ENCODE measurements around the gene MORC2.
A peak's percentile ranks its signal among the peaks of the same experiment; 100 is the strongest.

The MORC2 gene

DNA sequence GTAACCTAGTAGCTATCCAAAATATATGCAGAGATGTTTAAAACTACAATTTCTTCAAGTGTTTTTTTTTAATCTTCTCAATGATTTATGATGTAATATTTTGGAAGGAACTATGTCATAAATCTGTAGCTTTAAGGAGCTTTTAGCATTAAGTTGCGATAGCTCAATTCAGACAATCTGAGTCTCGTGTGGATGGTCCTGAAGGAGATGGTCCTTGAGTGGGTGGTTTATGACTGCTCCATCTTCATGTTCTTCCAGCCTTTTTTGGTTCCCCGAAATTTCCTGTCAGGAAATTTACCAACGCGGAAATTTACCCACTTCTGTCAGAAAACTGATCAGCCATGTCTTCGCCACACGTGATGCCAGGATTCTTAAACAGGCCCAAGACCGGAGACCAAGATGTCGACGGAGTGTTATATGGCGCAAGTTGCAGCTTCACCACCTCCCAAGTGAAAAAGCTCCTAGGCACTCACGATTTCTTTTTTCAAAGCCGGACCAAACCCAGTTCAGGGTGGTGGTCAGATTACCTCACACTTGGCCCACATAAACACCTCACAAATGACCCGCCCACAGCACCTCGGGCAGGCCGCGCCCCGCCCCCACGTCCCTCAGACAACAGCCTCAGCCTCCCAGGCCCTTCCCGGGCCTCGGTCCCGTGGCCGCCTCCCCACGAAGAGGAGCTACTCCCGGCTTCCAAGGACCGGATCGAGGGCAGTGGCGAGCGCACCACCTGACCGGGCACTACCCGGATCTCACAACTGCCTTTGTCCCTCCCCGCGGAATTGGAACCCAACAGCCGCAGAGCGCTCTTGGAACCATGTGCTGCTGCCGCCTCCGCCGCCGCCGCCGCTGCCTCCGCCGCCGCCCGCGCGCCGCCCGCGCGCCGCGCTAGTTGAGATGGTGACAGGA is at the start of gene MORC2:
Gene MORC2 (minus strand): TSS at position 760 of the 909 bp plus-strand sequence. CDS start 885 bp downstream, outside the sequence.
- peak; percentile 33 for DNase-seq

- no peak for DNase-seq
Measured at GRCh38 chr22:31005535-31005934, 37.0 kb upstream of the MORC2 start.

GRCh38 chr22:31001124-31001770 is 32.7 kb upstream of the MORC2 start:
- DNase-seq: no peak

DNA sequence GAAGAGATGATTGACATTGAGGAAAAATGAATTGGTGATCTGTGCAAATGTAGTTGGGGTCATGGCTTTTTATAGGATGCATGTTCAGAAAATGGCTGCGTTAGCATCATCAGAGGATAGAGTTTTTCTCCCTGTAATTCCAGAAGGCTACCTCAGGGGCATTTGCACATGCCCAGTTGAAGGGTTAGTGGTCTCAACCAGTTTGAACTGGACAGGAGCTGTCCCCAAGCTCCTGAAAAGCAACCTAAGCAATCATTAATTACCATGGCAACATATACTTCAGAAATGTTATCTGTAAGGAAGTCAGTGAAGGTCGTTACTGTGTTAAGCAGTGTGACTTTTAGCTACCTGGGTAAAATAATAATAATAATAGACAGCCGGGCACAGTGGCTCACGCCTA is 29.8 kb upstream of the MORC2 start:
- DNase-seq: no peak

DNA sequence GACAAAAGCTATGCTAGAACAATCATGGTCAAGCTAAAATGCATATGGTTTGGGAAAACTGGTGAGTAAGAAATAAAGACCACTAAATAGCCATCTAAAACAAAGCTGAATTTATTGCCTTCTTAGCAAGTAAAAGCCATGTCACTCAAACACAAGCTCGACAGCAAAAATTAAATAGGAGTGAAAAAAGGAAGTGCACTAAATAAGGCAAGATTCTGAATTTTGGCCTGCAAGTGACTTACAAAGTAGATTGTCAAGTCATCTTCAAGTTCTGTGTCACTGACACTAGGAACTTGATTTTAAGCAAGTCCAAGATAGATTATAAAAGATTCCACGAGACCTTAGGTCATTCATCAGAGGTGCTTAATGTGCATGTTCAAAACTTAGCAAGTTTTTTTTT is 27.9 kb upstream of the MORC2 start:
- DNase-seq: no peak

DNA sequence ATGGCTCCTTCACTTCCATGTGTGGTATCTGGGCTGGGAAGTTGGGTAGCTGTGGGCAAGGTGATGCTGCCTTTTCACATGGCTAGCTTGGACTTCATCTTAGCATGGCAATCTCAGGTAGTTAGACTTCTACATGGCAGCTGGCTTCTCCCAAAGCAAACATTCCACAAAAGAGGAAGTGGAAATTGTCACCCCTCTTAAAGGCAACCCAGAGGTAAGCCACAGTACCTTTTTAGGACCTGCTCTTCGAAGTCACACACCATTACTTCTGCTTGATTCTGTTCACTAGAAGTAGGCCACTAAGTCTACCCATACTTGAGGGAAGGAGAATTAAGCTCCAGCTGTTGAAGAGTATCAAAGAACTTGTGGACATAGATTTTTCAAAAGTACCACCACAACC is 26.4 kb upstream of the MORC2 start:
- DNase-seq: no peak

DNA sequence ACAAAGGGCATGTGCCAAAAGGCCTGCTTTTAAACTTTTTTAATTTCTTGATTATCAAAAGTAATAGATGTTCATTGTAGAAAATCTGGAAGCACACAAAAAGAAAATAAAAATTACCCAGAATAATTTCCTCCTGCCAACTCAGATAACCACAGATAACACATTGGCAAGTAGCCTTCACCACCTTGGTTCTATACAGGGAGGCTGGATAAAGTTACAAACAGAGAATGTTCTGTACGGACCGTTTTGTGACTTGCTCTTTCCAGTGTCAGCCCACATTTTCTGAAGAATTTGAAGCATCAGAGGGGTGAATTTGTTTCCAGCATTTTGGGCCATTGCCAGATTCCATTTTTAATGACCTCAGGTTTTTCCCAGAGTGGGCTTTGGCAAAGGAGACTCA is 24.0 kb upstream of the MORC2 start:
- DNase-seq: no peak

- no peak for DNase-seq
Measured at GRCh38 chr22:30990690-30991089, 22.1 kb upstream of the MORC2 start.

DNA sequence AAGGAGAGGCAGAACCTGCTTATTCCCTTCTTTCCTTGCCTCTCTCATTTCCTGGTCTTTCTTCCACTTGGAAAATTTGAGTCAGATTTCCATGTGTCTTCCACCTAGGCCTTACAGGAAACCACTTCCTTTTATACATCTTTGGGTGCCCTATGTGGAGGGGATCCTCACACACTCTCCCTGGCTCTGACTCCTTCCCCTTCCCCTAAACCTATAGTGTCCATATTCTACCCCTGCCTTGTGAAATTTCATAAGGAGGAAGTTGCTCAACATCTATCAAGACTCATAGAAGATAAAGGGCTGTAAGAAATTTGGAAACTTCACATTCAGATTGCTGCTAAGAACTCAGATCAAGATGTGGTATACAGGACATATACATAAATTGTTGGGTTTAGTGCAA is 20.9 kb upstream of the MORC2 start:
- DNase-seq: no peak

GRCh38 chr22:30985561-30986208 is 17.1 kb upstream of the MORC2 start:
- no peak for DNase-seq

DNA sequence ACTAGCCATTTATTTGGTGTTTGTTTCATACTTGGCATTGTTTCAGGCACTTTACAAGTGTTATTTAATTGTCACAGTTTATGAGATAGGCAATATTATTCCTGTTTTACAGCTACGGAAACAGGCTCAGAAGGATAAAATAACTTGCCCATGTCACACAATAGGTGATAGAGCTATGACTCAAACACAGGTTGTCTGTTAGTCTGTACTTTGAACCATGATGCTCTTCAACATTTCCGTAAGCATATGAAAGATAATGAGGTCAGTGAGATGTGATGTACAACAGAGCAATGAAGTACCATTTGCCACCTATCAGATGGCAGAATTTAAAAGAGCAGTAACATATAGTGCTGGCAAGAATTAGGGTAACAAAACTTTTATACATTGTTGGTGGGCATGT is 15.7 kb upstream of the MORC2 start:
- no peak for DNase-seq

DNA sequence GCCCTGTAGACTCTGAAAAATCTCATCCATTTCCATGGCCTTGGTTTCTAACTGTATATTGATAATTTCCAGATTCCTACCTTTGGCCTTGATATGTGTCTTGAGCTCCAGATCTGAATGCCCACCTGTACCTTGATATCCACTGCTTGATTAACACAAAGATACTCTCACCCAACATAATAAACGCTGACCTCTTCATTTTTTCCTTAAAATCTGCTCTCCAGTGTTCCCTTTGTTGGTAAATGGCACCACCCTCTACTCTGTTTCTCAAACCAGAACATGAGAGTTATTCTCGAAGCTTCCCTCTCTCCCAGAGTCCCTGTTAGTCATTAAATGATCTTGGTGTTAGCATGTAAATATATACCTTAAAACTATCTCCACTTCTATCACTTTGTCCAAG is 13.9 kb upstream of the MORC2 start:
- no peak for DNase-seq

- DNase-seq: no peak
Measured at GRCh38 chr22:30979932-30980331, 11.4 kb upstream of the MORC2 start.

DNA sequence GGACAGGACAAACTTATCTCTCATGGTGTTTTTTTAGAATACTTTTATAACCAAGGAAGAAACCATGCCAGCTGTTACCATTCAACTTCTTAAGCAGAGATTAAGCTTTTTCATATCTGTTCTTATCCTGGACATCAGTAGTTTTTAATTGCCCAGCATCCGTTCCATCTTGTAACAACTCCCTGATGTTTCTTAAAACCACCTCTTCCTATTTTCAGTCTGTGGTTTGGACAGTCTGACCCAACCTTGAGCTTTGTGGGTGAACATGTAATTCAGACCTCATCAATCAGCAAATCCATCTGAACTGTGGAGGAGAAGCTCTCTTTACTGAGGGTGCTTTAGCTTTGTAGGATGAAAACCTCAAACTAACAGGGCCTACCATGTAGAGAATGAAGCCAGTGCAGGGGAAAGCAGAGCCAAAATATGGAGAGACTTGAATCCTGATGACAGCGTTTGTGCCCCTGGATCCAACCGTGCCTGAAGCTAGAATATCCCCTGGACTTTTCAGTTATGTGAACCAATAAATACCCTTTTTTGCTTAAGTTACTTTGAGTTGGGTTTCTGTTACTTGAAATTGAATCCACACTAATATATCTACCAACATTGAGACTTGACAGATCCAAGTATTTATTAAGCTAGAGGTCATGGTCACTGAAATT is 9.9 kb upstream of the MORC2 start:
- no peak for DNase-seq

- DNase-seq: no peak
Measured at GRCh38 chr22:30970356-30970746, 1.8 kb upstream of the MORC2 start.

DNA sequence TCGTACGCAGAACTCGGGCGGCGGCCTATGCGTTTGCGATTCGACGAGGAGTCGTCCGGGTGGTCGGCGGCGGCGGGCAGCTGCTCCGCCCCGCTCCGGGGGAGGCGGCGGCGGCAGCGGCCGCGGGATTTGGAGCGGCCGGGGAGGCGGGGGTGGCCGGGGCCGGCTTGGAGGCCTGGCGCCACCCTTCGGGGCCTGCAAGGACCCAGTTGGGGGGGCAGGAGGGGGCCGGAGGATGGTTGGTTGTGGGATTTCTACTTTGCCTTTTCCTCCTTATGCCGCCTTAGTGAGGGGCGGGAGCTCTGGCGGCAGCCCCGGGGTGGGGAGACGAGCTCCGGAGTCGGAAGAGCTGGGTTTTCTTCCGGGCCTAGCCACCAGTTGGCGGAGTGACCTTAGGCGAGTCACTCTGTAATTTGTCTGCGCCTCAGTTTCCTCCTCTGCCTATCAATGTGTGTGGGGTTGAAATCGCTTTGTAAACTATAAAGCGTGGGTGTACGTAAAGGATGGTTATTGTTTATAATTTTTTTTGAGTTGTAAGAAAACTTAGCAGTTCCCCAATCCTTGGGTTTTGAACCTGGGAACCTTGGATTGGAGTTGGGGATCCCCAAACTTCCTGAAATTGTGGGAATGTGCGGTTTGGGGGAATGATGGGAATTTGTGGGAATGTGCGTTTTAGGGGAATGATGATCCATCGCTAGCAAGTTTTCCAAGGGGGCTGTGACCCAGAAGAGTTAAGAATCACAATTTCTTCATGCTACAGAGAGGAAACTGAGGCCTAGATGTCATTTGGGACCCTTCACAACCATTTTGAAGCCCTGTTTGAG is 1.2 kb upstream of the MORC2 start:
- no peak for DNase-seq

- peak; percentile 97 for DNase-seq
Measured at GRCh38 chr22:30968924-30969531, 454 bp upstream of the MORC2 start, which contains the start of gene TUG1. TSS of gene TUG1 (plus strand) at chr22:30969265.

- no peak for DNase-seq
Measured at GRCh38 chr22:30964858-30965257, 3.7 kb downstream of the MORC2 start.

DNA sequence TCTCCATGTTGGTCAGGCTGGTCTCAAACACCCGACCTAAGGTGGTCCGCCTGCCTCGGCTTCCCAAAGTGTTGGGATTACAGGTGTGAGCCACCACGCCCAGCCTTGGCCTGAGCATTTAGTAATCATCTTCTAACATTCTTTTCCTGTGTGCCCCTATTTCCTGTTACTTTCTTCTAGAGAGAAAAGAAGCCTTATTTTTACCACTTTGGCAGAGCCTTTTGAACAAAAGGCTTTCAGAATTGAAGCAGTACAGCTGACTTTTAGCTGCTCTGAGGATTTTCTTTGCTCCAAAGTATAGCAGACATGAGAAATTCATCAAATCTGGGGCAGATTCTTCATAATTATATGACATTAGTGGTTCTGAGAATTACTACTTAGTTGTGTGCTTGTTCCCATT is 13.4 kb downstream of the MORC2 start:
- DNase-seq: no peak

DNA sequence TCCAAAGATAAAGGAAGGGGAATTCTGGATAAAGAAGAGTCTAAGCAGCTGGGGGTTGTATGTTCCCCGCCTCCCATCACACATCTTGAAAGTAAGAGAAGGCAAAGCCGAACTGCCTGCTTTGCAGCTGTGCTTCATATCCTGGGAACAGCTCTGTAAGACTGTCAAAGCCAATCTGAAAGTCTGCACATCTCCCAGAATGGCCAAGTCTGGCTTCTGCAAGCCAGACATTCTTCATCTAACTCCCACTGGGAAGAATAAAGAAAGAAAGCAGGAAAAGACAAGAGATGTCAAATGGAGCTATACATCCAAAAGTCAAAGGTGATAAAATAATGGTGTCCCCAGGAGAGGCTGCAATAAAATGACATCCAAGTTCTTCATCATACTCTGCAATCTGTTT is 15.4 kb downstream of the MORC2 start:
- no peak for DNase-seq

GRCh38 chr22:30949934-30950660 is 18.5 kb downstream of the MORC2 start:
- DNase-seq: no peak

Measured in NCI-H1436 (cell line).